Adrenal gland (tissue), 12 donors: ENCODE data around the gene FAF1. TPM values are rescaled to one million over a fixed set of nuclear protein-coding genes. Genes with fewer than 3 reads are reported as not detected.

Experiments
- DNase-seq, 7 donors: peaks; one replicate each; pipeline ENCODE4 v3.0.0-alpha.2; 2019 to 2020
- H3K27ac ChIP-seq, 5 donors: fragments of 200-600 bp; sonication (generic) in 4 of 5; 1 replicate in 3 of 5; 2 replicates in 2 of 5; pipeline versions ENCODE4 v1.5.1 to v1.8.0; 2016 to 2020; ENCODE audit warnings: mild to moderate bottlenecking in 1 of 5
- H3K27me3 ChIP-seq: fragments of 200-600 bp; 2 replicates; pipeline ENCODE4 v1.8.0; 2021
- H3K36me3 ChIP-seq, 2 donors: fragments of 200-600 bp; replicated peaks in 1 of 2; 1 replicate in 1 of 2; 2 replicates in 1 of 2; pipeline versions ENCODE4 v1.5.1 to v1.8.0; 2018 to 2022
- H3K4me1 ChIP-seq, 2 donors: fragments of 200-600 bp; replicated peaks in 1 of 2; 1 replicate in 1 of 2; 2 replicates in 1 of 2; pipeline versions ENCODE4 v1.5.1 to v1.8.0; 2018 to 2021
- H3K4me3 ChIP-seq, 4 donors: fragments of 200-600 bp; sonication (generic) in 3 of 4; one replicate each; pipeline ENCODE4 v1.5.1; 2016 to 2018
- H3K9me3 ChIP-seq, 3 donors: fragments of 200-600 bp; sonication (generic) in 1 of 3; replicated peaks in 1 of 3; 1 replicate in 2 of 3; 2 replicates in 1 of 3; pipeline versions ENCODE4 v1.5.1 to v1.8.0; 2016 to 2021
- POLR2A ChIP-seq, 2 donors: fragments of 450-650 bp; IDR thresholded peaks; one replicate each; pipeline ENCODE4 v1.6.1; 2017; ENCODE audit warnings: antibody characterized with exemption in 2 of 2, mild to moderate bottlenecking in 2 of 2, moderate library complexity in 1 of 2
- WGBS, 4 donors: extraction: QIAGEN DNeasy Blood & Tissue Kit in 2 of 4; methylation state at CpG; one replicate each; pipeline versions ENCODE4 v1.1.5 to v1.1.7; 2013 to 2017; 5-methylcytosine and 5-hydroxymethylcytosine counted together
- intact Hi-C, 2 donors: fragments of 100-400 bp; cut with DNase I; formaldehyde crosslinking; loops; one replicate each; pipeline versions ENCODE4 v1.14.1 to v1.15.0; 2022 to 2023
- polyA plus RNA-seq, 3 donors: library from polyadenylated mRNA; stranded (reverse); fragments of 200-250 nt in 2 of 3; fragments of 350-450 nt in 1 of 3; fragmentation: Illumina TruSeq in 1 of 3; extraction: RNeasy Lipid Tissue Mini Kit (QIAGEN cat#74804) in 1 of 3; gene quantifications; one replicate each; pipeline ENCODE4 v1.2.3, GENCODE V29; 2013 to 2014
- total RNA-seq, 9 donors: library from RNA; depleted of rRNA in 4 of 9; stranded (reverse); fragments of >200 nt in 4 of 9; fragments of 120-200 nt in 1 of 9; fragmentation: NEBNext Ultra II Directional in 1 of 9; extraction: Animal tissue kit (Norgen Biotek cat#: 25700) in 1 of 9; gene quantifications; one replicate each; pipeline versions ENCODE4 v1.1.0 to v1.2.4, GENCODE V29; 2013 to 2023
- TF ChIP-seq, protein P1 (sequence below), 6 experiments: fragments of 450-650 bp in 4 of 6; fragments of 200-600 bp in 2 of 6; sonication (generic) in 1 of 6; IDR thresholded peaks; 1 replicate in 5 of 6; 2 replicates in 1 of 6; pipeline versions ENCODE4 v1.5.1 to v1.8.0; 2016 to 2021; ENCODE audit warnings: antibody characterized with exemption in 6 of 6, mild to moderate bottlenecking in 2 of 6, moderate library complexity in 1 of 6
- donor health status: healthy with polysubstance abuse.
- donor health status: Bipolar disorder and iron deficiency.
- donor health status: DM: yes; HTN: yes; CAD: no.
- donor health status: DM: no; HTN: no; CAD: no.
- donor health status: DM: no; HTN: no; CAD: no.
- donor health status: DM: yes; HTN: yes; CAD: no.

Gene FAF1
- total and polyA plus RNA-seq, 12 donors: 23.4 to 88.4 (median 44.5) TPM

DNA sequence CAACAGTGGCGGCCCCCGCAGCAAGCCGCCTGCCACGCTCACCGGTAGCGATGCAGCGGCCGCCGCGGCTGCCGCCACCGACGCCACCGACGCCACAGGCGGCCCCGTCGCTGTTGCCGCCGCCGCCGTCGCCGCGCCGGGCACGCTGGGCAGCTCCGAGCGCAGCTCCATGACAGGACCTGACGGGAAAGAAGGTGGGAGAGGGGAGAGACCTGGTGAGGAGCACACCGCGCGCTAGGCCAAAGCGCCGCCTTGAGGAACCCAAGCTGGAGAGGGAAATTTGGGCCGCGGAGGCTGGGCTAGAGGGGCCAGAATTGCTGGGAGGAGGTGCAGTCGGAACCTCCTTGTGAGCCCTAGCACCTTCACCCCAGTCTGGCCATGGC, 538.7 kb downstream of the FAF1 start:
- no peak for TF ChIP-seq POLR2A (IDR thresholded peaks at IDR 0.05)
- TF ChIP-seq, protein P1, sequence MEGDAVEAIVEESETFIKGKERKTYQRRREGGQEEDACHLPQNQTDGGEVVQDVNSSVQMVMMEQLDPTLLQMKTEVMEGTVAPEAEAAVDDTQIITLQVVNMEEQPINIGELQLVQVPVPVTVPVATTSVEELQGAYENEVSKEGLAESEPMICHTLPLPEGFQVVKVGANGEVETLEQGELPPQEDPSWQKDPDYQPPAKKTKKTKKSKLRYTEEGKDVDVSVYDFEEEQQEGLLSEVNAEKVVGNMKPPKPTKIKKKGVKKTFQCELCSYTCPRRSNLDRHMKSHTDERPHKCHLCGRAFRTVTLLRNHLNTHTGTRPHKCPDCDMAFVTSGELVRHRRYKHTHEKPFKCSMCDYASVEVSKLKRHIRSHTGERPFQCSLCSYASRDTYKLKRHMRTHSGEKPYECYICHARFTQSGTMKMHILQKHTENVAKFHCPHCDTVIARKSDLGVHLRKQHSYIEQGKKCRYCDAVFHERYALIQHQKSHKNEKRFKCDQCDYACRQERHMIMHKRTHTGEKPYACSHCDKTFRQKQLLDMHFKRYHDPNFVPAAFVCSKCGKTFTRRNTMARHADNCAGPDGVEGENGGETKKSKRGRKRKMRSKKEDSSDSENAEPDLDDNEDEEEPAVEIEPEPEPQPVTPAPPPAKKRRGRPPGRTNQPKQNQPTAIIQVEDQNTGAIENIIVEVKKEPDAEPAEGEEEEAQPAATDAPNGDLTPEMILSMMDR (IDR thresholded peaks at IDR 0.05): no peak
- no peak for DNase-seq
- Histone ChIP-seq H3K4me1 (peaks cover 4 to 41% of the 10 kb centered on the region in 2 donors), H3K4me3 (no peak overlapping the region), H3K36me3 (no peaks in the 10 kb centered on the region), H3K9me3 (no peaks in the 10 kb centered on the region), H3K27me3 (peaks cover 95% of the 10 kb centered on the region), H3K27ac (no peak overlapping the region)
- 2 to 5% (median 4%) methylated on average over 20 to 38 of the region's 38 CpGs for WGBS, 4 donors
- intact Hi-C loops: no loop called here

DNA sequence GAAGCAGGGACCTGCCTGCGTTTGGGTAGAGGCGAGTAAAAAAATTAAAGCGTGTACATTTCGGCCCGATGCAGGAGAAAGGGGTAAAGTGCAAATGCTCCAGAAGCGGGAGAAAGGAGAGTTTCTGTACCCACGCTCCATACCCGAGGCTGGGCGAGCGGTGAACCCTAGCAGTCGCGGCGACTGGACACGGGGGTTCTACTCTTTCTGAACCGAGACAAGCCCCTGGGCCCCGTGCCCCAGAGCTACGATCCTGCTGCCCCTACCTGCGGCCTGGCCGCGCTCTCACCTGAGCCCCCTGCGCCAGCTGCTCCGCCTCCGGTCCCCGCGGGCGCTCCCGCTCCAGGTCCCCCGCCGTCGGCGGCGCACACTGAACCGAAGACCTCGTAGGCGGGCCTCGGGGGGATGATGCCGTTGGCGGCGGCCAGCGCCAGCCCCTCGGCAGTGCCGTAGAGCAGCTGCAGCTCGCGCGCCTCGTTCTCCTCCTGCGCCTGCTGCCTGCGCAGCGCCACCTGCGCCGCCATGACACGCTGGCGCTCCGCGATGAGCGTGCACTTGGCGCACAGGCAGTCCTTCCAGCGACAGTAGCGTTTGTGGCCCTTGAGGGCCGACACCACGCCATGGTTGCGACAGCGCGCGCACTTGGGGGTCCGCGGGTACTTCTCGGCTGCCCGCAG, 539.2 kb downstream of the FAF1 start:
- Histone ChIP-seq H3K36me3 (no peaks in the 10 kb centered on the region), H3K9me3 (no peaks in the 10 kb centered on the region), H3K27ac (no peak overlapping the region), H3K4me3 (no peak overlapping the region), H3K4me1 (peaks cover 4 to 45% of the 10 kb centered on the region in 2 donors), H3K27me3 (peaks cover 95% of the 10 kb centered on the region)
- no peak for TF ChIP-seq POLR2A (IDR thresholded peaks at IDR 0.05)
- TF ChIP-seq, protein P1 (IDR thresholded peaks at IDR 0.05): no peak
- intact Hi-C loops: no loop called here
- 3 to 7% (median 3%) methylated on average over 14 to 69 of the region's 69 CpGs for WGBS, 4 donors
- DNase-seq: no peak

DNA sequence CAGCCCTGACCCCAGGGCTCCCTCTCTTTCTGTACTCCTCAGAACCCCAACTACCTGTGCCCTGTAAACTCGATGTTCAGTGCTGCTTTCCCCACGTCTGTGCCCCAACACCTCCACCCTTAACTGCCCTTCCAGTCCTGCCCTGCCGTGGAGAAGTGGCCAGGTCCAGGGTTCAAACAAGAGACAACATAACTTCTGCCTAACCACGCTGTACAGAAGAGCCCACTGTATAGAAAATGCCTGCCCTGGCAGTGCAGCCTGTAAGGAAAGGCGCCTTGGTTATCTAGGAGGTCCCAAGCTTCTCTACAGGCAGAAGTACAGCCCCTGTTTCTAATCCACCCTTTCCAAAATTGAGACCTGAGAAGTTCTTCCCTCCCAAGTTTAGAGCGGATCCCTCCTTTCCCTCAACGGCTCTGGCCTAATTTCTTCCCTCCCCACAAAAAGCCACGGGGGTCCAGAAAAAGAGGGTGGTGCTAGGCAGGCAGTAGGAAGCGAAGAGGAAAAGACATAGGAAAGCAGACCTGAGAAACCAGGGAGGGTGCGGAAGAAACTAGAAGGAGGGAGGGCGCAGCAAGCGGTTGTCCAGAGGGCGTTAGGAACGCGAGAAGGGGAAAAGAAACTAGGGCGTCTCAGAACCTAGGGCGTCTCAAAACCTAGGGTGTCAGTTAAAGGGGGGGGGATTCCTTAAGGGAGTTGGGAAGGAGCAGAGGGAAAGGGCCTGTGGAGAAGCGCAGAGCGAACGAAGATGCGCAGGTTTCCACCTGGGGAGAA, 540.0 kb downstream of the FAF1 start:
- Histone ChIP-seq H3K36me3 (no peaks in the 10 kb centered on the region), H3K27ac (no peak overlapping the region), H3K4me1 (peaks cover 4 to 41% of the 10 kb centered on the region in 2 donors), H3K27me3 (peaks cover 95% of the 10 kb centered on the region), H3K4me3 (no peak overlapping the region), H3K9me3 (no peaks in the 10 kb centered on the region)
- no peak for DNase-seq
- intact Hi-C loops: no loop called here
- TF ChIP-seq POLR2A (IDR thresholded peaks at IDR 0.05): no peak
- TF ChIP-seq, protein P1 (IDR thresholded peaks at IDR 0.05): no peak
- WGBS, 4 donors: 10 to 14% (median 12%) methylated on average over 21 of the region's 21 CpGs

DNA sequence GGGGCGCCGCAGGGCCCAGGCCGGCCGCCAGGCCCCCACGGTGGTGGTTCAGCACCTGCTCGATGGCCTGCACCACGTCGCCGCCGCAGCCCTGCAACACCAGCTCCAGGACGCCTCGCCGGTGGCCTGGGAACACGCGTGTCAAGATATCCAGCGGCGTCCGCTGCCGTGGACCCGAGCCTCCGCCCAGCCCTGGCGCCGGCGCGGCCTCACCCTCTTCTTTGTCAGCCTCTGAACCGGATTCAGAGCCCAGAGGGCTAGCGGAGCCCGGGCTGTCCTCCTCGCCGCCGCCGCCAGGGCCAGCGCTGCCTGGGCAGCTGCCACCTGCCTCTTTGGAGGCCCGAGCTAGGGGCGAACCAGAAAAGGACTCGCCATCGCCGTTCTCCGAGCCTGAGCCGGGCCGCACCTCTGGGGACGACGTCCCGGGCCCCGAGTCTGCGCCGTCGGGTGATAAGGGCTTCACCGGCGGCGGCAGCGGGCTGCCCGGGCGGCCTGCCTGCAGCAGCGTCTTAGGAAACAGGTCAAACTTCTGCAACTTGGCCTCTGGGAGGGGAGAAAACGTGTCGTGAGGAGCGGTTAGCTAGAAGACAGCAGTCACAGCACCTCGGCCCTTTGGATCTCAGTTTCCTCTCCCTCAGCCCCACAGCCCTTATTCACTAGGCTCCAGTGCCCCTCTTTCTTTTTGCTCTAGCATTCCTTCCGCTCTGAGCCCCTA, 540.7 kb downstream of the FAF1 start:
- intact Hi-C loops: no loop called here
- 4 to 30% (median 9%) methylated on average over 2 to 60 of the region's 60 CpGs for WGBS, 4 donors
- no peaks in the 10 kb centered on the region for H3K9me3 ChIP-seq
- H3K27ac ChIP-seq: no peak overlapping the region
- peaks cover 0 to 34% of the 10 kb centered on the region in 2 donors for H3K4me1 ChIP-seq
- no peak for DNase-seq
- TF ChIP-seq POLR2A (IDR thresholded peaks at IDR 0.05): no peak
- TF ChIP-seq, protein P1 (IDR thresholded peaks at IDR 0.05): peak in 1 of 6 experiments; percentile 14
- peaks cover 95% of the 10 kb centered on the region for H3K27me3 ChIP-seq
- no peak overlapping the region for H3K4me3 ChIP-seq
- no peaks in the 10 kb centered on the region for H3K36me3 ChIP-seq
